ENCODE measurements around the gene MTERF4. TPM values are rescaled to one million over a fixed set of nuclear protein-coding genes. Genes with fewer than 3 reads are reported as not detected.

MTERF4 gene
- polyA plus RNA-seq, 3 donors = 15.5 to 37.4 (median 17.8) TPM

DNA sequence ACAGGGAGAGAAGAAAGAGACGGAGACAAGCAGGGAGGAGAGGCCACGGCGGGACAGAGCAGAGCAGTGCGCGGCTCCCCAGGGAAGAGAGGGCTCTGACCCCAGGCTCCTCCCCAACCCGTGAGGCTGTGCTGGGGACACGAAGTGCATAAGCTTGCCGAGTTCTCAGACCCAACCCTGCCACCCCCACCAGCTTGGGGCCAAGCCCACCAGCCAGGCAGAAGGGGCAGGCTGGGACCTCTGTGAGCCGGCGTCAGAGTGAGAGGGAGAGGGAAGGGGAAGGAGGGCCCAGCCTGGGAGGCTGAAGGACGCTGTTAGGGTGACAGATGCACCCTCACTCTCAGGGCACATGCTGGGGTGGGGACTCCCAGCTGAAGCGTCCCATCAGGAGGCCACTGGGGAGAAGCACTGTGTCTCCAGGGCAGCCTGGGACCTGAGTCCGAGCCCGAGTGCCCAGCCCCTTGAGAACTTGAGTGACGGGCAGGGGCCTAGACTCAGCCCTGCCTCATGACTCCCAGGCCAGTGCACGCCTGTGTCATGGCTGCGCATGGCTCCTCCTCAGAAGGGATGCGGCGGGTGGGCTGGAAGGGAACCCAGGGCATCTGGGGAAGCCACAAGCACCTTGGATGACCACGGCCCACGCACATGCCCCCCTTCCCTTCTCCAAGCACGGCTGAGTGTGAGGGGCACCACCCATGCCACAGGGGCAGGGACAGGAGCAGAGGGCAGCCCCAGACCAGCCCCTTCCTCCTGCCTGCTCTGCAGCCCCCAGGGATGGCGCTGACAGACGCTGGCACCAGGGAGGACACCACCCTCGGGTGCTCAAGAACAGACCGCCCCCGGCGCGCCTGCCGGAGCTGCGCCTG is 31.0 kb downstream of the MTERF4 start:
- WGBS (ENCODE audit: insufficient coverage) = 88% methylated on average over 17 of the region's 31 CpGs
- TF ChIP-seq, protein P1, sequence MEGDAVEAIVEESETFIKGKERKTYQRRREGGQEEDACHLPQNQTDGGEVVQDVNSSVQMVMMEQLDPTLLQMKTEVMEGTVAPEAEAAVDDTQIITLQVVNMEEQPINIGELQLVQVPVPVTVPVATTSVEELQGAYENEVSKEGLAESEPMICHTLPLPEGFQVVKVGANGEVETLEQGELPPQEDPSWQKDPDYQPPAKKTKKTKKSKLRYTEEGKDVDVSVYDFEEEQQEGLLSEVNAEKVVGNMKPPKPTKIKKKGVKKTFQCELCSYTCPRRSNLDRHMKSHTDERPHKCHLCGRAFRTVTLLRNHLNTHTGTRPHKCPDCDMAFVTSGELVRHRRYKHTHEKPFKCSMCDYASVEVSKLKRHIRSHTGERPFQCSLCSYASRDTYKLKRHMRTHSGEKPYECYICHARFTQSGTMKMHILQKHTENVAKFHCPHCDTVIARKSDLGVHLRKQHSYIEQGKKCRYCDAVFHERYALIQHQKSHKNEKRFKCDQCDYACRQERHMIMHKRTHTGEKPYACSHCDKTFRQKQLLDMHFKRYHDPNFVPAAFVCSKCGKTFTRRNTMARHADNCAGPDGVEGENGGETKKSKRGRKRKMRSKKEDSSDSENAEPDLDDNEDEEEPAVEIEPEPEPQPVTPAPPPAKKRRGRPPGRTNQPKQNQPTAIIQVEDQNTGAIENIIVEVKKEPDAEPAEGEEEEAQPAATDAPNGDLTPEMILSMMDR (IDR thresholded peaks at IDR 0.05) = no peak
- intact Hi-C loops (cut with micrococcal nuclease) = no loop called here

DNA sequence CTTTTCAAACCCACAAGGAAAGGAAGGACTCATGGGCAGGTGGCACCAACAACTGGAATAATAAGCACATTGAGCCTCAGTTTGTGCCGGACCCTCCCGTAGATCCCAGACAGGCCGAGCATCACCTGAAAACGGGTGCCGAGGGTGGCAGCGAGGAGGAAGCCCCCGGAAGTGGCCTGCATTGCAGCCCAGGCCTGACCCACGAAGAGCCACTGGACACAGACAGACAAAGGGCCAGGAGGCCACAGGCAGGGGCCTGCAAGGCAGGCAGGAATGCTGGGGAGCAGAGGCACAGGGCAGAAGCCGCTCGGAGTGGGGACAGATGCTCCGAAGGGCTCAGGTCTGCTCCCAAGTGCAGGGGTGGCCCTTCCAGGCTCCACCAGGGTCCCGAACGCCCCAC is 31.7 kb downstream of the MTERF4 start:
- Mint-ChIP-seq H3K36me3 (peaks cover 8 to 12% of the 10 kb centered on the region in 2 donors), H3K4me1 (no peaks in the 10 kb centered on the region), H3K4me3 (no peak overlapping the region), H3K9me3 (no peaks in the 10 kb centered on the region), H3K27me3 (ENCODE audit: low read depth in 3 of 3) (peaks cover 0 to 7% (median 3%) of the 10 kb centered on the region in 3 donors), H3K27ac (no peak overlapping the region)
- no peak overlapping the region for H2AFZ ChIP-seq (ENCODE audit: insufficient read depth, low read depth, low read length, poor library complexity, severe bottlenecking)
- H3K27ac ChIP-seq (ENCODE audit: low read depth in 1 of 2, low read length in 2 of 2) = no peak overlapping the region
- no peaks in the 10 kb centered on the region for H4K20me1 ChIP-seq (ENCODE audit: insufficient read depth, low read length)
- intact Hi-C loops (cut with micrococcal nuclease) = no loop called here
- TF ChIP-seq, protein P1 (IDR thresholded peaks at IDR 0.05) = no peak
- peaks cover 3 to 11% of the 10 kb centered on the region in 2 donors for H3K36me3 ChIP-seq (replicated peaks in 1 of 2; ENCODE audit: control insufficient read depth in 1 of 2, insufficient read depth in 2 of 2, low read length in 2 of 2)
- no peak overlapping the region for H3K4me2 ChIP-seq (replicated peaks; ENCODE audit: extremely low read depth, low read length, poor library complexity, severe bottlenecking)
- no peaks in the 10 kb centered on the region for H3K27me3 ChIP-seq (ENCODE audit: control insufficient read depth in 2 of 2, insufficient read depth in 2 of 2, low read length in 2 of 2)
- H3K4me1 ChIP-seq (ENCODE audit: control insufficient read depth in 1 of 2, insufficient read depth in 2 of 2, low read length in 2 of 2) = no peaks in the 10 kb centered on the region
- no peak for DNase-seq
- no peaks in the 10 kb centered on the region for H3K79me2 ChIP-seq (ENCODE audit: insufficient read depth, low read length)
- WGBS (ENCODE audit: insufficient coverage) = 95% methylated on average over 13 of the region's 13 CpGs
- no peak overlapping the region for H3K9ac ChIP-seq (ENCODE audit: insufficient read depth, low read length, poor library complexity, severe bottlenecking)
- H3K9me3 ChIP-seq (replicated peaks in 1 of 2; ENCODE audit: control insufficient read depth in 1 of 2, insufficient read depth in 1 of 2, low read length in 2 of 2) = no peaks in the 10 kb centered on the region
- H3K4me3 ChIP-seq (replicated peaks in 1 of 3; ENCODE audit: low read depth in 2 of 3, low read length in 3 of 3) = no peak overlapping the region

More for the DNA sequence above, 31.0 kb downstream of the MTERF4 start:
- H2AFZ ChIP-seq (ENCODE audit: insufficient read depth, low read depth, low read length, poor library complexity, severe bottlenecking) = no peak overlapping the region
- Mint-ChIP-seq H3K27me3 (ENCODE audit: low read depth in 3 of 3) (peaks cover 0 to 7% (median 3%) of the 10 kb centered on the region in 3 donors), H3K36me3 (peaks cover 15 to 17% of the 10 kb centered on the region in 2 donors), H3K9me3 (no peaks in the 10 kb centered on the region), H3K4me3 (no peak overlapping the region), H3K4me1 (no peaks in the 10 kb centered on the region), H3K27ac (no peak overlapping the region)
- peak in 1 of 3 donors; percentile 3 for DNase-seq
- peaks cover 4 to 18% of the 10 kb centered on the region in 2 donors for H3K36me3 ChIP-seq (replicated peaks in 1 of 2; ENCODE audit: control insufficient read depth in 1 of 2, insufficient read depth in 2 of 2, low read length in 2 of 2)
- no peaks in the 10 kb centered on the region for H3K79me2 ChIP-seq (ENCODE audit: insufficient read depth, low read length)
- H3K4me3 ChIP-seq (replicated peaks in 1 of 3; ENCODE audit: low read depth in 2 of 3, low read length in 3 of 3) = no peak overlapping the region
- H3K27ac ChIP-seq (ENCODE audit: low read depth in 1 of 2, low read length in 2 of 2) = no peak overlapping the region
- no peak overlapping the region for H3K9ac ChIP-seq (ENCODE audit: insufficient read depth, low read length, poor library complexity, severe bottlenecking)
- H3K9me3 ChIP-seq (replicated peaks in 1 of 2; ENCODE audit: control insufficient read depth in 1 of 2, insufficient read depth in 1 of 2, low read length in 2 of 2) = no peaks in the 10 kb centered on the region
- no peaks in the 10 kb centered on the region for H4K20me1 ChIP-seq (ENCODE audit: insufficient read depth, low read length)
- no peaks in the 10 kb centered on the region for H3K27me3 ChIP-seq (ENCODE audit: control insufficient read depth in 2 of 2, insufficient read depth in 2 of 2, low read length in 2 of 2)
- H3K4me2 ChIP-seq (replicated peaks; ENCODE audit: extremely low read depth, low read length, poor library complexity, severe bottlenecking) = no peak overlapping the region
- no peaks in the 10 kb centered on the region for H3K4me1 ChIP-seq (ENCODE audit: control insufficient read depth in 1 of 2, insufficient read depth in 2 of 2, low read length in 2 of 2)
